Activated effector memory CD4-positive, alpha-beta T cell treated with Interleukin-2 at 50 U/mL for 16 hours (primary cell): ENCODE results near the gene SLC29A4.
"Not testable (repeated sequence)": the region's sequence is repeated elsewhere in the genome, so short reads cannot be mapped to it uniquely, and the experiment has no call there.

Experiments used
- DNase-seq: peaks from one replicate; pipeline ENCODE4 v3.0.0-alpha.2; 2020

Gene SLC29A4

DNA sequence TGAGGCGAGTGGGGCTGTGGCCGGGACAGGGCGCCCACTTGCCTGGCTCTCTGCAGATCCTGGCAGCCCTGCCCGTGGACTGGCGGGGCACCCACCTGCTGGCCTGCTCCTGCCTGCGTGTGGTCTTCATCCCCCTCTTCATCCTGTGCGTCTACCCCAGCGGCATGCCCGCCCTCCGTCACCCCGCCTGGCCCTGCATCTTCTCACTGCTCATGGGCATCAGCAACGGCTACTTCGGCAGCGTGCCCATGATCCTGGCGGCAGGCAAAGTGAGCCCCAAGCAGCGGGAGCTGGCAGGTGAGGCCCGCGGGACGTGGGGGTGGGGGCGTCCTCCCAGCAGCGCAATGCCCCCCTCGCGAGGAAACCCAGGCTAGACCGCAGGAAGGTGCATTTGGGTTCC is 17.6 kb downstream of the SLC29A4 start:
- DNase-seq: no peak

DNA sequence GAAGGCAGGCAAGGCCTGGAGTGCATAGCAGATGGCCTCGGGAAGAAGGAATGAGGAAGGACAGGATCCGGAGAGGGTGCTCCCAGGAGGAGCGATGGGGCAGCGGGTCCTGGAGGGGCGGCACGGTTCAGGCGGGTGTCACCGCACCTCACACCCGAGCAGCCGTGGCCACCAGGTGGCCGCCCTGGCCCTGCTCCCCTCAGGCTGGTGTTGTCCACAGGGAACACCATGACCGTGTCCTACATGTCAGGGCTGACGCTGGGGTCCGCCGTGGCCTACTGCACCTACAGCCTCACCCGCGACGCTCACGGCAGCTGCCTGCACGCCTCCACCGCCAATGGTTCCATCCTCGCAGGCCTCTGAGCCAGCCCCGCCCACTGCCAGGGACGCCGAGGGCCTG is 19.8 kb downstream of the SLC29A4 start:
- DNase-seq: no peak

DNA sequence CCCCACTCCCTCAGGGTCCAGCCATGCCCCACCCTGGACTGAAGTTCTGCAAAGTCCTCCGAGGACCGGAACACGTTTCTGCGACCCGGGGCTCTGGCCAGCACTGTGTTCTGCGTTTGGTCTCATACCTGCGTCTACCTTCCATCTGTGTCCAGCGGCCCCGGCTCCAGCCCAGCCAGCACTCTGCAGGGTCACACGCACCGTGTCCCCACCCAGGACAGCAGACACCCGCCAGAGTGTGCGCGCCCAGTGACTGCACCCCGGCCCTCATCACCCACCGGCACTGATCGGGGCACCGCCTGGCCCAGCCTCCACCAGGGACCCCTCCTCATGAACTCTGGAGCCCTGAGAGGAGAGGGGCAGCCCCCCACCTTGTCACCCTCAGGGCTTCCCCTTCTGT is 20.3 kb downstream of the SLC29A4 start:
- no peak for DNase-seq

DNA sequence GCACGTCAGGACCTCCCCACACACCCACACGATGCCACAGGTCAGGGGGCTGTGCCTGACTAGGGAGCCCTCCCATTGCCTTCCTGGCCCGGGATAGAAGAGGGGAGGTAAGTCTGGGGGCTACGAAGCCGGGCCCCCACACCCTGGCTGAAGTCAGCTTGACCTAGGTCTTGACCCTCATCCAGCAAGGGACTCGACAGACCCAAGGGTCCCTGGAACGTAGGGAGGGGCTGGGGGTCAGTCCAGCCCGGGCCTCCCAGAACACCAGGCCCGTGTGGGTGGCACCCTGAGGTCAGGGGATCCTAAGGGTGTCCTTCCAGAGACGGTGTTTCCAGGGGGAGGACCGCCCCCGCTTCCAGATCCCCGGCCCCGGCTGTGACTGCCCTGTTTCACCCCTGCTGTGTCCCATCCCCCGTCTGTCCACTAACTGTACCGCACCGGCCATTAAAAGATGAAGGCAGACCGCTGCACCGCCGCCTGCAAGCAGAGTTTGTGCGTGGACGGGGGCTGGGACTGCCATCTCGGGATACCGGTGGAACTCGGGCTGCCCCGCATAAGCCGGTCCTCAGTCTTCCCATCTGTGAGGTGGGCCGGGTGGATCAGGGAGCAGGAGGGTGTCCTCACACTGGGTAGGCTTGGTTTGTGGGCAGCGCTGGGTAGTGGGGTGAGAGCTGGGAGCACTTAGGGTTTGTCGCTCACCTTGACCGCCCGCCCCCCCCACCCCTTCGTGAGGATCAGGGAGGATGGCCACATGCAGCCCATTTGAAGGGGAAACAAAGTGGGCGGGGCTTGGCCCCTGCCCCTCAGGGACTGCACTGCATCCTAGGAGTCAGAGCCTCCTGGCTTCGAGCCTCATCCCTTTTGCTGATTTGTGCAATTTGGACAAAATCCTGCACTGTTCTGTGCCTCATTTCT is 21.1 kb downstream of the SLC29A4 start:
- no peak for DNase-seq

DNA sequence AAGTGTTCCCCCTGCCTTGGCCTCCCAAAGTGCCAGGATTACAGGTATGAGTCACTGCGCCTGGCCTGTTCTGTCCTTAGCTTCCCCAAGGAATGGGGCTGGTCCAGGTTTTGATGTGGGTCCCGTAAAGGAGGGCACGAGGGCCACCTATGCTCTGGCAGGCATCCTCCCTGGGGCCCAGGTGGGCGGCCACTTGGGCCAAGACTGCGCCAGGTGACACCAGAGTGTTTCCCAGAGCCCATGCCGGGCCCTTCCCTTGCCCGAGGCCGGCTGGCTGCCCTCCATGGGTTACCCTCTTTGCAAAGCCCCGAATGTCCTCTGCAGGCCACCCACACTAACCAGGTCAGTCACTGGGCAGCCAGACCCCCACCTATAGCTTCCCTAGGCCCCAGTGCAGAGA is 22.3 kb downstream of the SLC29A4 start:
- DNase-seq: not testable (repeated sequence)

DNA sequence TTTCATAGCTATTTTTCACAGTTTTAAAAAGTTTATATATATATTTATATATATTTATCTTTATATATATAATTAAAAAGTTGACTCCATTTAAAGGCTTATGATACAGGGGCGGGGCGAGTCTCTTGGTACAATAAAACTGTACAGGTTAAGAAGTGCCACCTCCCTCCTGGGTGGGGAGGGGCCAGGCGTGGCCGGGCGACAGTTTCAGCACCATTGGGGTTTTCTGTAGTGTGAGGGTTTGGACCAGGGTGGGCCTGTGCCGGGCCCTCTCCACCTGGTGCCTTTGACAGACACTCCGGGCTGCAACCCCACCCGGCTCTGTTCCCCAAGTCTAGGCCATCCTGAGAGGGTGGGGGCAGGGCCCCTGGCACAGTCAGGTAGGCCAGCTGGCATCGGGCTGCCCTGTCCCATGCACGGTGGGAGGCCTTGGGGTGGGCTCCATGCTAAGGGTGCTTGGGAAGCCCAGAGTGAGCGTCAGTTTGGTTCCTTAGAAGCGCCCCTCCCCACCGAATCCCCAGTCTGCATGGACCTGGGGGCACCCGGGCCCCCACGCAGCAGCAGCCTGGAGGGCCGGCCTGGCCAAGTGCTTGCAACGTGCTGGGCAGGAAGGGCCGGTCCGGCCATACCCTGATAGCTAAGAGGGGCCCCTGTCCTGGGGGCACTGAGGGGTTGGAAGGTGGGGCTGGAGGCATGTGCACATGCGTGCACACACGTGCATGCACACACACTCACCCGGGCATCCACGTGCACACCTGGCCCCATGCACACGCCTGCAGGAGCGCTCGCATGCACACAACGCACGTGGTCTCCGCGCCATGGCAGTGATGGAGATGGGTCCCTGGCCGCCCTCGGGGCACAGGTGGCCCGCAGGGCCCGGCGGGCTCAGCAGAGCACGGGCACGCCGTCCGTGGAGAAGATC is 24.7 kb downstream of the SLC29A4 start:
- not testable (repeated sequence) for DNase-seq

DNA sequence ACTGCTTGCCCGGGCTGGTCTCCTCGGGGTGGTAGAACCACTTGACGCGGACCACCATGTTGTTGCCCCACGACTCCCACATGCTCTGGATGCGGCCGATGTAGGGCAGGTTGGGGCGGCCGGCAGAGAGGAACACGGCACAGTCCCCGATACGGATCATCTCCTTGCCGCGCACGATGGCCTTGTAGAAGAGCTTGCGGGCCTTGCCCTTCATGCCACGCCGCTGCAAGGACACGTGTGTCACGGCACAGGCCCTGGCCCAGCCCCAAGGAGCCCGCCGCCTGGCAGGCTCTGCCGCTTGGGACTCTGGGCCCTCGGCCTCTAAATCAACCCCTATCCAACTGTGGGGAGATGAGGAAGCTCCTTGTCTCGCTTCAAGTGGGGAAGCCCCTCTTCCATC is 26.4 kb downstream of the SLC29A4 start:
- no peak for DNase-seq

DNA sequence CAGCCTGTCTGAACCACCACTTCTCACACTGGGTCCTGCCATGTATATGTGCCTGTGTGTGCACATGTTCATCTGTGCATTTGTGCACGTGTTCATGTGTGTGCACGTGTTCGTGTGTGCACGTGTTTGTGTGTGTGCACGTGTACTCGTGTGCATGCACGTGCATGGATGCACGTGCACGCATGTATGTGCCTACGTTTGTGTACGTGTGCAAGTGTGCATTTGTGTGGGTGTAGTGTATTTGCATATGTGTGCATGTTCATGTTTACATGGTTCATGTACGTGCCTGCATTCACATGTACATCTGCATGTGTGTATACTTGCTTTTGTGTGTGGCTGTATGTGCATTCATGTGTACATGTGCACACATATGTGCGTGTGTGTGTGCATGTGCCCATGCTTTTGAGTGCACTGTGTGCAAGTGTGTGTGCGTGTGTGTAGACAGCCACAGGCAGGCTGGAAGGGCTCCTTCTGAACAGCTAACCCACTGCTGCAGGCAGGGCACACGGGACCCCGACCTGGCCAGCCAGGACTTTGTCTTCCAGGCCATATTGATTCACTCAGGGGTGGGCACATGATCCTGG is 28.2 kb downstream of the SLC29A4 start:
- no peak for DNase-seq

DNA sequence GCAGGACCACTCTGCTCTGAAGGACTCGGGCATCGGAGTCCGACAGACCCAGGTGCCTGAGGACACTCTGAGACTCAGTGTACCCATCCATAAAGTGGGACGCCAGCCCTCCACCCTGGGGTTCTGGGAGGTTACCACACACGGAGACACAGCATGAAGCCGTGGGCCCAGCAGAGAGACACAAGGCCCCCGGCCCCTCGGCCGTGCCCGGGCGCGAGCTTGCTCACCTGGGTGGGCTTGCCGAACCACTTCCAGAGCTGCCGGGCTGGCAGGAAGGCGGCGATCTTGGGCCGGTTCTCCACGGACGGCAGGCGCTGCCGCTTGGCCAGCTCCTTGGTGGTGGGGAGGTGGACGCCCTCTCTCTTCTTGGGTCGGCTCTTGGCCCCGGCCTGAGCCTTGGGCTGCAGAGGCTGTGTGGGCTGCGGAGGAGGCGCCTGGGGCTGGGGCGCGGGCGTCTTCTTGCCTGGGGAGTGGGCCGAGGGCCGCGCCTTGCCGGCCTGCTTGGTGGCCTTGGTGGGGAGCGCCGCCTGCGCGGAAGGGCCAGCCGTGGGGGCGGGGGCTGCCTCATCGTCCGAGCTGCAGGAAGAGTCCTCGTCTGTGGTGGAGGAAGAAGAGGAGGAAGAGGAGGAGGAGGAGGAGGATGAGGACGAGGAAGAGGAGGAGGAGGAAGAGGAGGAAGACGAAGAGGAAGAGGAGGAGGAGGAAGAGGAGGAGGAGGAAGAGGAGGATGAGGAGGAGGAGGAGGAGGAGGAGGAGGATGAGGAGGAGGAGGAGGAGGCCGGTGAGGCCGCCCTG is 29.7 kb downstream of the SLC29A4 start:
- not testable (repeated sequence) for DNase-seq

DNA sequence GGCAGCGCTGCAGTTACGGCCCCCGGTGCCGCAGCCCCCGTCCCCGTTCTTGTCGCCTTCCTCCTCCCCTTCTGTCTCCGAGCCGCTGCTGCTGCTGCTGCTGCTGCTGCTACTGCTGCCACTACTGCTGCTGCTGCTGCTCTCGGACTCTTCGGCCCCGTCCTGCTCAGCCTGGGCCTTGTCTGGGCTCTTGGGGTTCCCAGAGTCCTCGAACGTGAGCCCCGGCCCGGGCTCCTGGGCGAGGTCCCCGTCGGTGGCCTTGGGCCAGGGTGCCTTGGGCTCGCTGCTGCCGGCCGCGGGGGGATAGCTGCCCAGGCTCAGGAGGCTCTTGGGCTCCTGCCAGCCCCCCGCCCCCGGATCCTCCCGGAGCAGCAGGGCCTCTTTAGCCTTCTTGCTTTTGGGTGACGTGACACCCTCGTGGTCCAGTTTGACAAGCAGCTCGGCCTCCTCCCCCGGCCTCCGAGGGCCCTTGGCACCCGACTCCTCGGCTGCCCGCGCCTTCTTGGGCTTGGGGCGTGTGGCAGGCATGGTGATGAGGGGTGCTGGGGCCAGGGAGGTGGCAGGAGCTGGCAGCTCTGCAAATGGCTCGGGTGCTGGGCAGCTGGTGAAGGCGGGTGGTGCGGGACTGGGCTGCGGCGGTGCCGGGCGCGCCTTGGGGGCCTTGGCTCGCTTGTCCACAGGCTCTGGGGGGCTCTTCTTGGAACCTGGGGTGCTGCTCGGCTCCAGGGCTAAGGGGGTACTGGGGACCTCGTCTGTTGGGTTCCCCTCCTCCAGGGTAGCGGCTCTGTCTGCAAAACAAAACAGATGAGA is 30.5 kb downstream of the SLC29A4 start:
- not testable (repeated sequence) for DNase-seq

DNA sequence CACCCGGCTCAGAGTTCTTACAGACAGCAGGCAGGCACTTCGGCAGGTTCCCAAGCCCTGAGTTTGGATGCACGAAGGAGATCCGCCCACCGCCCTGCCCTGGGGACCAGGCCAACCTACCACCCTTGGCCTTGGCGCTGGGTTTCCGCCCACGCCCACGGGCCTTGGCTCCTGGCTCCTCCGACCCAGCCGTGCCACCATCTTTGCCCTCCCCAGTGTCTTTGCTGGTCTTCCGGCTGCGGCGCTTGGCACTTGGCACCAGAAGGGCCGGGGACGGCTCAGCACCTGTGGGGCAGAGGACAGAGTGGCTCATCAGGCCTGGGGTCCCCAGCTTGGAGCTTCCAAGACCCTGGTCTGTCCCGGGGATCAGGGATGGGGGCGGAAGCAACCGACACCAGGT is 32.1 kb downstream of the SLC29A4 start:
- DNase-seq: no peak

DNA sequence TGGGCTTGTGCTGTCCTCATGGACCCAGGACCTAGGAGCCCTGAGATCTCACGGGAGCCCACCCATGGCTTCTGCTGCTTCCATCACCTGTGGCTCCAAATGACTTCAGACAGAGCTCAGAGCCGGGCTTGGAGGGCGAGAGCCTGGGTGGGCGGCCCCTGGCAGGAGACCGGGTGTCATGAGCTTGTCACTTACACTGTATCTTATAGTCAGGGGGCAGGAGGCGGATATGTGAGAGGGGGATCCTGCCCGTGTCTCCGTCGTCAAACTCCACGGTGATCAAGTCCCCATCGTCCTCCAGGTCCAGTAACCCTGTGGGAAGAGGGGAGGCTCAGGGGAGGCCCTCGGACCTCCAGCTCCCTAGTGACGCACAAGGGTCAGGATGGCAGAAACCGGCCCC is 33.0 kb downstream of the SLC29A4 start:
- DNase-seq: no peak

DNA sequence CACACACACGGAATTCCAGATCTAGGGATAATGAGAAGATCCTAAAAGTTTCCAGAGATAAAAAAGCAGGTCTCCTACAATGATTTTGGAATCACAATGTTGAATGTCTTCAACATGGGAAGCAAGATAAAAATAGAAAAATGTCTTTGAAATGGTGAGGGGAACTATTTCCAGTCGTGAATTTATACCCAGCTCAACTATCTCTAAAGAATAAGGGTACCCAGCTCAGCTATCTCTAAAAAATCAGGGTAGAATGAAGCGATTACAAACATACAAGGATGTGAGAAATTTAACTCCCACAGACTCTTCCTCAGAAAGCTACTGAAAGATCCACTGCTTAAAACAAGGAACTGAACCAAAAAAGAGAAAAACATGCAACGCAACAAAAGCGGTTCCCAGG is 35.9 kb downstream of the SLC29A4 start:
- not testable (repeated sequence) for DNase-seq

DNA sequence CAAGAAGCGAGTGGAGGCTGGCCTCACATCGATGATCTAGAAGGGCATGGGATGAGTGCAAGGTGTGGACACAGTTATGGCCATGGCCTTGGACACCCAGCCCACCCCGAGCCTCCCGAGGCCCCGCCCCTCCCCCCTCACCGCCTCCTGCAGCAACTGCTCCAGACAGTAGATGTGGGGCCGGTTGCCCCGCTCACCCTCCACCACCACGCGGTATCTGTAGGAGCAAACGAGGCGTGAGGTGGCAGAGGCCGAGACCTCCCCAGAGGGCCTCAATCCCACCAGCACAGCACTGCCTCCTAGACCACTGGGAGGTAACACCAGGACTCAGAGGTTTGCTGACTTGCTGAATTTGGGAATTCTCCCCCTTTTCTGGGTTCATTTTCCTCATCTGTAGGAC is 37.6 kb downstream of the SLC29A4 start:
- no peak for DNase-seq

DNA sequence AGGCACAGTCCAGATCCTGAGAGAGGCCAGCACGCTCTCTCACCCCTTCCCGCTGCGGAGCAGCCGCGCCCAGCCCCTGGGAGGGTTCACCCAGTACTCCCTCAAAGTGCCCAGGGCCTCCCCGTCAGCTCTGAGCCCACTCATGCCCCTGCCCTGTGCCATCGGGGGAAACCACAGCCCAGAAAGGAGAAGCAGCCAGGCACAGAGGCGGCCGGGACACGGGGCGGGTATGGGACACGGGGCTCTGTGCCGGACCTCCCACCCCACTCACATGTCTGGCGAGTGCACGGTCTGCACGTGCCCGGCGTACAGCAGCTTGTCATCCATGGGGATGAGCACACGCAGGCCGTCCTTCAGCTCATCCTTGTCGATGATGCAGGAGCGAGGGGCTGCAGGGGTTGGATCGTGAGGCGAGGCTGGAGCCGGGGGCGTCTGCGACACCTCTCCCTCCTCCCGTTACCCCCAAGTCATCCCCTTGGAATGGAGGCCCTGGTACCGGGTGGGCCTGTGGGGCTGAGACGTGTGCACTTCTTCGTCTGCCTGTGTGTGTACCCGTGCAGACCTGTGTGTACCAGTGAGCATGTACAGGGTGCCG is 38.2 kb downstream of the SLC29A4 start:
- DNase-seq: no peak

DNA sequence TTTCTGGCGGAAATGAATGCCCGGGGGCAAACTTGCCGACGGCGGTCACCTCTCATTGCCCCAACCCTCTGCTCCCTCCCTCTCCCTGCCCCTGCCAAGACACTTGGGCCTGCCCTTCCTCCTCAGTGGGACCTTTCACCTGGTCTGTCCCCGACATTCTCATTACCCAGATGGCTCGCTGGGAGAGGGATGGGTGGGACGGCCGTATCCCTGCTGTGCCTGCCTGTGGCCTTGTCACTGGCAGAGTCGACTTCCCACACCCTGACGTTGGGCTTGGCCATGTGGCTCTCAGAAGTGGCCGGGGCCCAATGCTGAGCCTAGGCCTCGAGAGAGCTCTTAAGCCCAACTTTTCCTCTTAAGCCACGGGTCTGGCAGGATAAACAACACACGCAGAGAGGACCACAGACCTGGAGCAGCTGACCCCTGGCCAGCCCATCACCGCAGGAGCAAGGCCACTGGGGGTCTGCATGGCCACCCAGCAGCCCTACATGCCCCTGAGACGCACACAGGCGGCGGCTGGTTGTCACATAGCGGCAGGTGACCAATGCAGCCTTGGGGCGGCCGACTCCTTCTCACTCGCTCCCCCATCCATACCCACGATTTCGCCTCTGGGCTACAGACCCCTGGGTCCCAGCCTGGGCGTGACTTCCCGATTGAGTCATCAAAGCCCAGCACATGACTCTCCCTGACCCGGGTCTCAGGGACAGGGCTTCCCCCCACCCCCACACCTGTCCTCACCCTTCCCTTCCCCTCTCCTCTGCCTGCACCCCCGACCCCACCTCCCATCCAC is 40.1 kb downstream of the SLC29A4 start:
- no peak for DNase-seq

DNA sequence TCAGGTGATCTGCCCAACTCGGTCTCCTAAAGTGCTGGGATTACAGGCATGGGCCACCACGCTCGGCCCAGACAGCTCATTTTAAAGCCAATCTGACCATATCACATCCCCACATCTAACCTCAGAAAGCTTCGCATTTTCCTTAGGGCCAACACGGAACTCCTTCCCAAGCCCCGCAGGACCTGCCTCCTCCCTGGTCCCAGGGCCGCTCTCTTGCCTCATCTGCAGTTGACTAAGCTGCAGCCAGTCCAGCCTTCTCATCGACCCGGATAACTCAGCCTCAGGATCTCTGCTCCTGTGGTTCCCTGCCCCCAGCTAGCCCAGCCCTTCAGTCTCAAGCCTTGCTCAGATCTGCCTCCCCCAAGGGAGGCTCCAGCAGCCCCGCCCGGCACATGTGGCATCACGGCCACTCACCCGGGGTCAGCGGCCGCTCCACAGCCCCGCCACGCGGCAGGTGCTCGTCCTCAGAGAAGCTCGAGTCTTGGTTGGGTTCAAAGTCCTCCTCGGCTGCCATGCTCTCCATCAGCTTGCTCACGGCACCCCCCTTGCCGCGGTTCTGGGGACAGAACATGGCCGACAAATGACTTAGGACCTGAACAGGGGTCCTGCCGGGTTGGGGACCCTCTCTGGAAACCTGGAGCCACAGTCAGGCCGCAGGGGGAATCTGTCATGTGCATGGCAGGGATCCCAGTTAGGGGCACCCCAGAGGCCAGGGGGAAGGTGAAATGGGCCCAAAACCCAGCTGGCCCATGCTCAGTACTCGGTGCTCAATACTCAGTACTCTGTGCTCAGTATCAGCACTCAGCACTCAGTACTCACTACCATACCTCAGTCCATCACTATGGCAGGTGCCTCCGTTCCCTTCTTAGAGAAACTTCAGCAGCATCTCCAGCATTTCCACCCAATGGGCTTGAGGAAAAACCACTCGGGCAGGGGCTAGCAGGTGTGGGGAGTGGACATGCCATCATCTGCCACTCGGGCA is 41.3 kb downstream of the SLC29A4 start:
- not testable (repeated sequence) for DNase-seq

DNA sequence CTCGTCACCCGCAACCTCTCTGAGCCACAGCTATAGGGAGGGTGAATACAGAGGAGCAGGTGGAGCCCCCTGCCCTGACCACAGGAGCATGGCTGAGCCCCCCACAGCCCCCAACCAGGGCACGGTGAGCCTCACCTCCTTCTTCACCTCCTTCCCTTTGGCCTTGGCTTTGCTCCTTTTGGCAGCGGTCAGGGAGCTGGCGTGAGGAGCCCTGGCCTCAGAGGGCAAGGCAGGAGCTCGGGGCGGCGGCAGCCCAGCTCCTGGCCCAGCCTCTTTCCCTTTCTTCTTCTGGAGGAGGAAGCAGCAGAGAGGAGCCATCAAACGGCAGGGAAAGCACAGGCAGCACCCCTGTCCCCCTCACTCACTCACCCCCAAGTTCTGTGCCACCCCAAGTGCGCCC is 42.2 kb downstream of the SLC29A4 start:
- no peak for DNase-seq

DNA sequence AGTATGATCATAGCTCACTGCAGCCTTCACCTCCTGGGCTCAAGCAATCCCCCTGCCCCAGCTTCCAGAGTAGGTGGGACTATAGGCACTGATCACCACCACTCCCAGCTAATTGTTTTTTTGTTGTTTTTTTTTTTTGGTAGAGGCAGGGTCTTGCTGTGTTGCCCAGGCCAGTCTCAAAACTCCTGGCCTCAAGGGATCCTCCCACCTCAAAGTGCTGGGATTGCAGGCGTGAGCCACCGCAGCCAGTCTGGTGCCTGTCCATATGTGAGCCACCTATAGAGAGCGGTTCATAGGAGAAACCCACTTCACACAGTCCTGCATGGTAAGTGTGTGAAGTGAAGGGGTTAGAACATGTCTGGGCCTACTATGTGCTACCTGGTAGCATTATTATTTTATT is 47.5 kb downstream of the SLC29A4 start:
- DNase-seq: no peak
